Upper lobe of left lung (tissue), 4 donors: ENCODE measurements around the gene LRRK1.

Source experiments
- POLR2A ChIP-seq, 4 donors: fragments of 450-650 bp; IDR thresholded peaks; one replicate each; pipeline ENCODE4 v1.5.1; 2016 to 2017; ENCODE audit warnings: antibody characterized with exemption in 4 of 4, mild to moderate bottlenecking in 2 of 4
- POLR2AphosphoS5 ChIP-seq, 2 donors: sonication (generic); formaldehyde crosslinking; IDR thresholded peaks; one replicate each; pipeline ENCODE4 v1.5.1; 2017; ENCODE audit warnings: antibody characterized with exemption in 2 of 2
- TF ChIP-seq, protein P1 (sequence below), 6 experiments: fragments of 450-650 bp in 4 of 6; fragments of 200-600 bp in 2 of 6; sonication (generic) in 2 of 6; IDR thresholded peaks; one replicate each; pipeline ENCODE4 v1.5.1; 2016 to 2019; ENCODE audit warnings: antibody characterized with exemption in 6 of 6

DNA sequence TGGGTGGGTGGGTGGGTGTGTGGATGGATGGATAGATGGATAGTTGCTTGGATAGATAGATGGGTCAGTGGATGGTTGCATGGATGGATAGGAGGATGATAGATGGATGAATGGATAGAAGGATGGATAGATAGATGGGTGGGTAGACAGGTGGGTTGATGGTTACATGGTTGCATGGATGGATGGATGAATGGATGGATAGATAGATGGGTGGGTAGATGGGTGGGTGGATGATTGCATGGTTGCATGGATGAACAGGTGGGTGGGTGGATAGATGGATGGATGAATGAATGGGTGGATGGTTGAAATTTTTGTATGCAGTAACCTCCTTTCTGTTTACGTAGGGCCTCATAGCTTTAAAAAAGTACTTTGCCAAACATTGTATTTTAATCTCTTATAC, 79.5 kb downstream of the LRRK1 start:
- TF ChIP-seq, protein P1, sequence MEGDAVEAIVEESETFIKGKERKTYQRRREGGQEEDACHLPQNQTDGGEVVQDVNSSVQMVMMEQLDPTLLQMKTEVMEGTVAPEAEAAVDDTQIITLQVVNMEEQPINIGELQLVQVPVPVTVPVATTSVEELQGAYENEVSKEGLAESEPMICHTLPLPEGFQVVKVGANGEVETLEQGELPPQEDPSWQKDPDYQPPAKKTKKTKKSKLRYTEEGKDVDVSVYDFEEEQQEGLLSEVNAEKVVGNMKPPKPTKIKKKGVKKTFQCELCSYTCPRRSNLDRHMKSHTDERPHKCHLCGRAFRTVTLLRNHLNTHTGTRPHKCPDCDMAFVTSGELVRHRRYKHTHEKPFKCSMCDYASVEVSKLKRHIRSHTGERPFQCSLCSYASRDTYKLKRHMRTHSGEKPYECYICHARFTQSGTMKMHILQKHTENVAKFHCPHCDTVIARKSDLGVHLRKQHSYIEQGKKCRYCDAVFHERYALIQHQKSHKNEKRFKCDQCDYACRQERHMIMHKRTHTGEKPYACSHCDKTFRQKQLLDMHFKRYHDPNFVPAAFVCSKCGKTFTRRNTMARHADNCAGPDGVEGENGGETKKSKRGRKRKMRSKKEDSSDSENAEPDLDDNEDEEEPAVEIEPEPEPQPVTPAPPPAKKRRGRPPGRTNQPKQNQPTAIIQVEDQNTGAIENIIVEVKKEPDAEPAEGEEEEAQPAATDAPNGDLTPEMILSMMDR (IDR thresholded peaks at IDR 0.05): no peak
- no peak for TF ChIP-seq POLR2A (IDR thresholded peaks at IDR 0.05)
- no peak for TF ChIP-seq POLR2AphosphoS5 (IDR thresholded peaks at IDR 0.05)
